Smooth muscle cell (in vitro differentiated cells): ENCODE data around the gene PITPNB. TPM values are rescaled to one million over a fixed set of nuclear protein-coding genes. Genes with fewer than 3 reads are reported as not detected.

Experiments used
- DNase-seq: peaks from one replicate; lab custom pipeline; 2025; ENCODE audit not compliant: unreplicated experiment; lab: John Stamatoyannopoulos, UW
- H2AFZ ChIP-seq: fragments of 200-600 bp; sonication (generic); 2 replicates; pipeline ENCODE4 v1.6.0; 2016; ENCODE audit warnings: antibody characterized with exemption, low read depth, mild to moderate bottlenecking
- H3F3A ChIP-seq: fragments of 200-600 bp; sonication (generic); 2 replicates; pipeline ENCODE4 v1.6.0; 2017; ENCODE audit warnings: antibody characterized with exemption, low read depth
- H3K27ac ChIP-seq: fragments of 200-600 bp; sonication (generic); 2 replicates; pipeline ENCODE4 v1.5.1; 2016; ENCODE audit warnings: low read depth, mild to moderate bottlenecking
- H3K27me3 ChIP-seq: fragments of 200-600 bp; sonication (generic); 2 replicates; pipeline ENCODE4 v1.6.1; 2016; ENCODE audit warnings: low read depth, mild to moderate bottlenecking
- H3K36me3 ChIP-seq: fragments of 200-600 bp; sonication (generic); 2 replicates; pipeline ENCODE4 v1.5.1; 2016; ENCODE audit warnings: low read depth
- H3K4me1 ChIP-seq: fragments of 200-600 bp; sonication (generic); 2 replicates; pipeline ENCODE4 v1.5.1; 2016; ENCODE audit warnings: low read depth
- H3K4me2 ChIP-seq: fragments of 200-600 bp; sonication (generic); 2 replicates; pipeline ENCODE4 v1.6.0; 2016; ENCODE audit warnings: mild to moderate bottlenecking
- H3K4me3 ChIP-seq: fragments of 200-600 bp; sonication (generic); 2 replicates; pipeline ENCODE4 v1.5.1; 2016; ENCODE audit warnings: mild to moderate bottlenecking
- H3K79me2 ChIP-seq: fragments of 200-600 bp; sonication (generic); 2 replicates; pipeline ENCODE4 v1.6.0; 2016; ENCODE audit warnings: low read depth, mild to moderate bottlenecking
- H3K9ac ChIP-seq: fragments of 200-600 bp; sonication (generic); 2 replicates; pipeline ENCODE4 v1.6.0; 2016; ENCODE audit warnings: low read depth
- H3K9me3 ChIP-seq: fragments of 200-600 bp; sonication (generic); replicated peaks from 2 replicates; pipeline ENCODE4 v1.5.1; 2016; ENCODE audit warnings: low read depth
- H4K20me1 ChIP-seq: fragments of 200-600 bp; sonication (generic); 2 replicates; pipeline ENCODE4 v1.6.0; 2016; ENCODE audit warnings: low read depth
- WGBS: methylation state at CpG from one replicate; pipeline ENCODE4 v1.1.7; 2016; ENCODE audit warnings: low lambda C conversion rate; 5-methylcytosine and 5-hydroxymethylcytosine counted together
- polyA plus RNA-seq: library from polyadenylated mRNA; unstranded; fragments of >200 nt; fragmentation: Nextera tagmentation; extraction: Ambion mirVana; gene quantifications from 2 replicates; pipeline ENCODE4 v1.2.1, GENCODE V29; 2016
- total RNA-seq: library from RNA; depleted of rRNA; stranded (reverse); fragments of >200 nt; gene quantifications from 2 replicates; pipeline ENCODE4 v1.2.3, GENCODE V29; 2014
- TF ChIP-seq, protein P1 (sequence below): fragments of 200-600 bp; sonication (generic); IDR thresholded peaks from 2 replicates; pipeline ENCODE4 v1.5.1; 2017; ENCODE audit warnings: borderline replicate concordance, mild to moderate bottlenecking, antibody characterized with exemption; ENCODE audit not compliant: insufficient read depth, poor library complexity, severe bottlenecking

The PITPNB gene
- total and polyA plus RNA-seq, 2 experiments from 2014 or later: 37.8 to 47.0 TPM

DNA sequence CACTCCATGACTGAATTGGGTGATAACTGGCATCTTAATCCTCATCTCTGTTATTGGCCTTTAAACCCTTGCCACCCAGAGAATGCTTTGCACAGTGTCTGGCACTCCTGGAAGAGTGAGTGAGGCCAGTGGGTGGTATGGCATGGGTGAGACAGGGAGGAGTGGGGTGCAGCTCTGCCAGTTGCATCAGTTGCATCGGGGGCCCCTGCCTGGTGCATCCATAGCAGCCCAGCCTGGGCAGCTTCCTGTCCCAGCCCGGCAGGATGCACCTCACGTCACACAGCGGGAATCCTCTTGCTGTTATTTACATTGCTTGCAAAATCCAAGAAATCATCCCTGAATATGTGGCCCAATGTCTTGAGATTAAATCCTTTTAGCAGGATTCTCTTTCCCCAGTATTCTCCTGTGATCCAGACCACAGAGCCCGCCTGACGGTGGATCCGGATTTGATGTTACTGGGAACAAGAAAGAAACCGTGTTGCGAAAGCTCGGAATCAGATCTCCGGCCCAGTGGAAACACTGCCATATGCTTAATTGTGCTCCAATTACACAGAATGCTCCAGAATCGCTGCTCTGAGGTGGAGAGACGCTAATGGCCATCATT is 79.9 kb downstream of the PITPNB start:
- H3K36me3 ChIP-seq: no peaks in the 10 kb centered on the region
- H3K4me2 ChIP-seq: no peak overlapping the region
- H3K27ac ChIP-seq: no peak overlapping the region
- no peaks in the 10 kb centered on the region for H3F3A ChIP-seq
- H3K79me2 ChIP-seq: no peaks in the 10 kb centered on the region
- H3K4me1 ChIP-seq: peaks cover 6% of the 10 kb centered on the region
- H2AFZ ChIP-seq: no peak overlapping the region
- TF ChIP-seq, protein P1, sequence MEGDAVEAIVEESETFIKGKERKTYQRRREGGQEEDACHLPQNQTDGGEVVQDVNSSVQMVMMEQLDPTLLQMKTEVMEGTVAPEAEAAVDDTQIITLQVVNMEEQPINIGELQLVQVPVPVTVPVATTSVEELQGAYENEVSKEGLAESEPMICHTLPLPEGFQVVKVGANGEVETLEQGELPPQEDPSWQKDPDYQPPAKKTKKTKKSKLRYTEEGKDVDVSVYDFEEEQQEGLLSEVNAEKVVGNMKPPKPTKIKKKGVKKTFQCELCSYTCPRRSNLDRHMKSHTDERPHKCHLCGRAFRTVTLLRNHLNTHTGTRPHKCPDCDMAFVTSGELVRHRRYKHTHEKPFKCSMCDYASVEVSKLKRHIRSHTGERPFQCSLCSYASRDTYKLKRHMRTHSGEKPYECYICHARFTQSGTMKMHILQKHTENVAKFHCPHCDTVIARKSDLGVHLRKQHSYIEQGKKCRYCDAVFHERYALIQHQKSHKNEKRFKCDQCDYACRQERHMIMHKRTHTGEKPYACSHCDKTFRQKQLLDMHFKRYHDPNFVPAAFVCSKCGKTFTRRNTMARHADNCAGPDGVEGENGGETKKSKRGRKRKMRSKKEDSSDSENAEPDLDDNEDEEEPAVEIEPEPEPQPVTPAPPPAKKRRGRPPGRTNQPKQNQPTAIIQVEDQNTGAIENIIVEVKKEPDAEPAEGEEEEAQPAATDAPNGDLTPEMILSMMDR: no peak
- no peak overlapping the region for H3K4me3 ChIP-seq
- no peaks in the 10 kb centered on the region for H3K9me3 ChIP-seq
- DNase-seq: no peak
- WGBS: 88% methylated on average over 13 of the region's 13 CpGs
- no peaks in the 10 kb centered on the region for H3K27me3 ChIP-seq
- no peaks in the 10 kb centered on the region for H4K20me1 ChIP-seq
- H3K9ac ChIP-seq: no peak overlapping the region

GRCh38 chr22:27836181-27836580 is 82.9 kb downstream of the PITPNB start:
- no peak for DNase-seq
- H3K79me2 ChIP-seq: no peaks in the 10 kb centered on the region
- H3F3A ChIP-seq: no peaks in the 10 kb centered on the region
- H3K4me2 ChIP-seq: peak overlapping the region; percentile 53
- no peaks in the 10 kb centered on the region for H3K27me3 ChIP-seq
- H3K36me3 ChIP-seq: no peaks in the 10 kb centered on the region
- peak overlapping the region; percentile 82 for H3K27ac ChIP-seq
- H3K9me3 ChIP-seq: no peaks in the 10 kb centered on the region
- 43% methylated on average over 10 of the region's 10 CpGs for WGBS
- H2AFZ ChIP-seq: no peak overlapping the region
- H4K20me1 ChIP-seq: no peaks in the 10 kb centered on the region
- H3K4me1 ChIP-seq: peaks cover 6% of the 10 kb centered on the region
- H3K4me3 ChIP-seq: no peak overlapping the region
- TF ChIP-seq, protein P1: no peak
- H3K9ac ChIP-seq: peak overlapping the region; percentile 80

DNA sequence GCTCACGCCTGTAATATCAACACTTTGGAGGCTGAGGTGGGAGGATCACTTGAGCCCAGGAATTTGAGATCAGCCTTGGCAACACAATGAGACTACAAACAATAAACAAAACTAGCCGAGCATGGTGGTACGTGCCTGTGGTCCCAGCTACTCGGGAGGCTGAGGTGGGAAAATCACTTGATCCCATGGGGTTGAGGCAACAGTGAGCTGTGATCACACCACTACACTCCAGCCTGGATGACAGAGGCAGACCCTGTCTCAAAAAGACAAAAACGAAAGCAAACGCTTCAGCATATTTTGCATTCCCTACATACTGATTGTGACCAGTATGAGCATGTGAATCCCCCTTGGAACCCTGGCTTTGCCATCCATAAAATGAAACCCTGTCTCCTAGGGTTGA is 83.6 kb downstream of the PITPNB start:
- no peaks in the 10 kb centered on the region for H4K20me1 ChIP-seq
- H3F3A ChIP-seq: no peaks in the 10 kb centered on the region
- peaks cover 6% of the 10 kb centered on the region for H3K4me1 ChIP-seq
- no peaks in the 10 kb centered on the region for H3K9me3 ChIP-seq
- H3K27ac ChIP-seq: peak overlapping the region; percentile 82
- TF ChIP-seq, protein P1: no peak
- H3K9ac ChIP-seq: peak overlapping the region; percentile 80
- H3K36me3 ChIP-seq: no peaks in the 10 kb centered on the region
- H3K4me2 ChIP-seq: peak overlapping the region; percentile 53
- no peak for DNase-seq
- 52% methylated on average over 6 of the region's 6 CpGs for WGBS
- no peak overlapping the region for H3K4me3 ChIP-seq
- no peaks in the 10 kb centered on the region for H3K79me2 ChIP-seq
- H3K27me3 ChIP-seq: no peaks in the 10 kb centered on the region
- H2AFZ ChIP-seq: no peak overlapping the region
